ENCODE measurements around the gene TRABD2B. TPM values are rescaled to one million over a fixed set of nuclear protein-coding genes. Genes with fewer than 3 reads are reported as not detected.

TRABD2B gene
- total RNA-seq, 1 experiment from 2014 or later, result 0.96 TPM

DNA sequence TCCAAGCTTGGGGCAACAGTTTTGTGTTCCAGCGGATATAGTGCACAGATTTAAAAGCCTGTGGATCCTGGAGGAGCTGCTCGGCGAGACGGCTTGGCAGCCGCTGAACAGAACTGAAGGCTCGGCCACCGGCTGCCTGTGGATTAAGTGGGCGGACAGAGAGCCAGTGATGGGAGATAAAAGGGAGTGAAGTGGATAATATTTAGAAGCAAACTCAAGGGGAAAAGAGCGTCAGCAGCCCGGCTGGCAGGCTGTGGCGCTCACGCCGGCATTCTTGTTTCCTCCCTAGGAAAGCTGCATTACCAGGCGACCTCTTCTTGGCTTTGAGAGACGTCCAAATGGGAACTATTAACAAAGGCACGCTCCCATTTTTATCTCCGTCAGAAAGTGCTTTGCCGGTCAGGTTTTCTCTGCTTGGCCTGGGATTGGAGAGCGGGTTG lies 10.4 kb downstream of the TRABD2B start:
- H3K4me1 Mint-ChIP-seq (ENCODE audit: insufficient read depth, unreplicated experiment), result peaks cover 6% of the 10 kb centered on the region
- CTCF ChIA-PET, result interaction anchor here (0.9 to 2.6 kb wide), 4 partner anchors 9 to 106 kb away, joined by 3 to 19 read pairs (median 4); partner anchors contain the start of gene TRABD2B
- intact Hi-C loops (cut with micrococcal nuclease), result no loop called here
- POLR2A ChIA-PET, result interaction anchor here (0.7 kb wide), 1 partner anchor 20 kb away, joined by 3 read pairs; no protein-coding TSS in a partner anchor
- no peak overlapping the region for H3K4me3 Mint-ChIP-seq (ENCODE audit: unreplicated experiment)
- DNase-seq (ENCODE audit: unreplicated experiment), result no peak
- TF ChIP-seq CTCF (IDR thresholded peaks at IDR 0.05; ENCODE audit: unreplicated experiment), result no peak
- no peak overlapping the region for H3K27ac Mint-ChIP-seq (ENCODE audit: low read depth, unreplicated experiment)
- H3K27me3 Mint-ChIP-seq (ENCODE audit: insufficient read depth, unreplicated experiment), result no peaks in the 10 kb centered on the region
- H3K9me3 Mint-ChIP-seq (ENCODE audit: unreplicated experiment), result no peaks in the 10 kb centered on the region
- BruUV-seq (replicated peaks), result no TSS peak
- no peaks in the 10 kb centered on the region for H3K36me3 Mint-ChIP-seq (ENCODE audit: insufficient read depth, unreplicated experiment)

- ChIA-PET CTCF (interaction anchor here (0.6 to 3.0 kb wide), 7 partner anchors 13 to 1187 kb away, joined by 3 to 11 read pairs (median 4); partner anchors contain the start of gene TRABD2B), POLR2A (no interaction called here)
- Mint-ChIP-seq H3K36me3 (ENCODE audit: insufficient read depth, unreplicated experiment) (no peaks in the 10 kb centered on the region), H3K4me1 (ENCODE audit: insufficient read depth, unreplicated experiment) (no peaks in the 10 kb centered on the region), H3K27me3 (ENCODE audit: insufficient read depth, unreplicated experiment) (no peaks in the 10 kb centered on the region), H3K4me3 (ENCODE audit: unreplicated experiment) (no peak overlapping the region), H3K27ac (ENCODE audit: low read depth, unreplicated experiment) (no peak overlapping the region), H3K9me3 (ENCODE audit: unreplicated experiment) (no peaks in the 10 kb centered on the region)
- no TSS peak for BruUV-seq (replicated peaks)
- intact Hi-C loops (cut with micrococcal nuclease), result no loop called here
- no peak for DNase-seq (ENCODE audit: unreplicated experiment)
- TF ChIP-seq CTCF (IDR thresholded peaks at IDR 0.05; ENCODE audit: unreplicated experiment), result no peak
Measured at GRCh38 chr1:47985018-47985417, 12.2 kb downstream of the TRABD2B start.

DNA sequence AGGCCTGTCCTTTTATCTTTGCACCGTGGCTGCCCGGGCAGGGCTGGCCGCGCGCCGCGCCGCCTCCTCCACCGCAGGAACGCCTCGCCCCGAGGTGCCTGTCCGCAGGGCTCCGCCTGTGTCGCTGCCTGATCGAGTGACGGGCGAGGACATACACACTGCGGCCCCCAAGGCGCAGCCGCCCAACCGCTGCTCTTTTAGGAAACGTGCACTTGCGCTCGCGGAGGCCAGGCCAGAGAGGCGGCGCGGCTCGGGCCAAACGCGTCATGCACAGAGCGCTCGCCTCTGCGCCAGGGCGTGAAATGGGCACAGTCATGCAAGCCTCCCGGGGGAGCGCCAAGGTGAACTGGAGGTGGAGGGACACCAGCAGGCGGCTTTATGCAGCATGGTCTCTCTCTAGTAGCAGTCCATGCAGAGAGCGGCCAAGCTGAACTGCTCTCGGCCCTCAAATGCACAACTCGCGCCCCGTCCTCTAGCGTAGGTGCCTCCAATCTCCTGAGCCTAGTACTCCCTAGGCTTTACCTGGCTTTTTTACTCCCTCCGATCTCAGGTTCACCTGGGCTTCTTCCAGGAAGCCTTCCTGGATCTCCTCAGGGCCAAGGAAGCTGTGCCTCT lies 12.9 kb downstream of the TRABD2B start:
- DNase-seq (ENCODE audit: unreplicated experiment), result no peak

More for the DNA sequence above, 12.9 kb downstream of the TRABD2B start:
- Mint-ChIP-seq H3K36me3 (ENCODE audit: insufficient read depth, unreplicated experiment) (no peaks in the 10 kb centered on the region), H3K9me3 (ENCODE audit: unreplicated experiment) (no peaks in the 10 kb centered on the region), H3K27me3 (ENCODE audit: insufficient read depth, unreplicated experiment) (no peaks in the 10 kb centered on the region), H3K4me3 (ENCODE audit: unreplicated experiment) (no peak overlapping the region), H3K27ac (ENCODE audit: low read depth, unreplicated experiment) (no peak overlapping the region), H3K4me1 (ENCODE audit: insufficient read depth, unreplicated experiment) (no peaks in the 10 kb centered on the region)
- BruUV-seq (replicated peaks), result no TSS peak
- no peak for TF ChIP-seq CTCF (IDR thresholded peaks at IDR 0.05; ENCODE audit: unreplicated experiment)
- CTCF ChIA-PET, result interaction anchor here (0.6 to 3.0 kb wide), 4 partner anchors 13 to 246 kb away, joined by 3 to 11 read pairs (median 4); partner anchors contain the start of gene TRABD2B
- POLR2A ChIA-PET, result interaction anchor here (1.1 kb wide), 1 partner anchor 208 kb away, joined by 3 read pairs; no protein-coding TSS in a partner anchor
- intact Hi-C loops (cut with micrococcal nuclease), result no loop called here
